ENCODE measurements around the gene NUDT3.

The NUDT3 gene

GRCh38 chr6:34239893-34240292 is 152.6 kb downstream of the NUDT3 start:
- DNase-seq (ENCODE audit: low spot score) = no peak

GRCh38 chr6:34239500-34239825 is 153.0 kb downstream of the NUDT3 start:
- no peak for DNase-seq (ENCODE audit: low spot score)

- no peak for DNase-seq (ENCODE audit: low spot score)
Measured at GRCh38 chr6:34238585-34239499, 153.6 kb downstream of the NUDT3 start.

GRCh38 chr6:34237722-34238584 is 154.5 kb downstream of the NUDT3 start:
- peak; percentile 74 for DNase-seq (ENCODE audit: low spot score)

- DNase-seq (ENCODE audit: low spot score) = no peak
Measured at GRCh38 chr6:34237316-34237721, 155.2 kb downstream of the NUDT3 start.

- peak; percentile 88 for DNase-seq (ENCODE audit: low spot score)
Measured at GRCh38 chr6:34236443-34237315, 155.8 kb downstream of the NUDT3 start, which contains the start of gene HMGA1. HMGA1 (plus strand) TSS chr6:34236873; CDS start chr6:34240781, 3,908 bp downstream.

- no peak for DNase-seq (ENCODE audit: low spot score)
Measured at GRCh38 chr6:34236131-34236442, 156.4 kb downstream of the NUDT3 start.

GRCh38 chr6:34235307-34236130 is 156.9 kb downstream of the NUDT3 start:
- DNase-seq (ENCODE audit: low spot score) = no peak

GRCh38 chr6:34234667-34235306 is 157.7 kb downstream of the NUDT3 start:
- DNase-seq (ENCODE audit: low spot score) = no peak

GRCh38 chr6:34233867-34234266 is 158.6 kb downstream of the NUDT3 start:
- no peak for DNase-seq (ENCODE audit: low spot score)

- DNase-seq (ENCODE audit: low spot score) = no peak
Measured at GRCh38 chr6:34232901-34233300, 159.6 kb downstream of the NUDT3 start.

- DNase-seq (ENCODE audit: low spot score) = no peak
Measured at GRCh38 chr6:34231566-34232336, 160.7 kb downstream of the NUDT3 start.

GRCh38 chr6:34230653-34231371 is 161.7 kb downstream of the NUDT3 start:
- no peak for DNase-seq (ENCODE audit: low spot score)

- DNase-seq (ENCODE audit: low spot score) = no peak
Measured at GRCh38 chr6:34229877-34230276, 162.6 kb downstream of the NUDT3 start.

Small RNAs within 50 kb of the gene (small RNA-seq; reads per million reads assigned to genes)
- 0 reads per million in 2 experiments for gene MIR6835
